ENCODE results near the gene RETREG3. TPM values are rescaled to one million over a fixed set of nuclear protein-coding genes. Genes with fewer than 3 reads are reported as not detected.

Gene RETREG3
- total and polyA plus RNA-seq, 2 of the 13 experiments (the other 11 are each of a cell fraction or from before 2014, with no cell fraction given): 47.0 to 55.8 TPM

GRCh38 chr17:42544874-42545283 is 64.3 kb downstream of the RETREG3 start (continued):
- TF ChIP-seq, protein P1, sequence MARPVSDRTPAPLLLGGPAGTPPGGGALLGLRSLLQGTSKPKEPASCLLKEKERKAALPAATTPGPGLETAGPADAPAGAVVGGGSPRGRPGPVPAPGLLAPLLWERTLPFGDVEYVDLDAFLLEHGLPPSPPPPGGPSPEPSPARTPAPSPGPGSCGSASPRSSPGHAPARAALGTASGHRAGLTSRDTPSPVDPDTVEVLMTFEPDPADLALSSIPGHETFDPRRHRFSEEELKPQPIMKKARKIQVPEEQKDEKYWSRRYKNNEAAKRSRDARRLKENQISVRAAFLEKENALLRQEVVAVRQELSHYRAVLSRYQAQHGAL (CRISPR knock-in tag; IDR thresholded peaks at IDR 0.05; ENCODE audit: not compliant biosample characterization): no peak
- peak; percentile 50; the same call in 1 of the 2 replicates for TF ChIP-seq KDM6A (CRISPR knock-in tag; IDR thresholded peaks at IDR 0.05; ENCODE audit: low read depth)
- TF ChIP-seq HOXA3 (CRISPR knock-in tag; IDR thresholded peaks at IDR 0.05): peak; percentile 44; the same call in 1 of the 2 replicates
- TF ChIP-seq RXRB (CRISPR knock-in tag; IDR thresholded peaks at IDR 0.05; ENCODE audit: borderline replicate concordance): peak; percentile 61; the same call in 1 of the 2 replicates
- TF ChIP-seq NR2F6 (IDR thresholded peaks at IDR 0.05): no peak; the same call in 1 of the 2 replicates
- TF ChIP-seq NR2F6 (CRISPR knock-in tag; IDR thresholded peaks at IDR 0.05): peak; percentile 82
- TF ChIP-seq ZFY (CRISPR knock-in tag; IDR thresholded peaks at IDR 0.05): peak; percentile 50; the same call in 1 of the 2 replicates
- no peak for TF ChIP-seq MYNN (CRISPR knock-in tag; IDR thresholded peaks at IDR 0.05; ENCODE audit: low read depth)
- TF ChIP-seq E2F2 (CRISPR knock-in tag; IDR thresholded peaks at IDR 0.05; ENCODE audit: borderline replicate concordance): 0 out of 2 replicates have a peak, but pooled peaks have one; percentile 6
- TF ChIP-seq ZNF710 (CRISPR knock-in tag; IDR thresholded peaks at IDR 0.05; ENCODE audit: borderline replicate concordance): peak; percentile 45; the same call in 1 of the 2 replicates
- TF ChIP-seq RBM39 (IDR thresholded peaks at IDR 0.05; ENCODE audit: low read depth, low read length, poor library complexity, severe bottlenecking): no peak
- no peak for TF ChIP-seq EEA1 (CRISPR knock-in tag; IDR thresholded peaks at IDR 0.05; ENCODE audit: borderline replicate concordance)
- TF ChIP-seq PATZ1 (CRISPR knock-in tag; IDR thresholded peaks at IDR 0.05): 0 out of 2 replicates have a peak, but pooled peaks have one; percentile 7
- TF ChIP-seq GFI1 (CRISPR knock-in tag; IDR thresholded peaks at IDR 0.05; ENCODE audit: borderline replicate concordance): no peak
- TF ChIP-seq ESRRA (CRISPR knock-in tag; IDR thresholded peaks at IDR 0.05; ENCODE audit: low read depth): peak; percentile 62
- 0 out of 2 replicates have a peak, but pooled peaks have one; percentile 41 for TF ChIP-seq CCDC6 (CRISPR knock-in tag; IDR thresholded peaks at IDR 0.05)
- TF ChIP-seq ZNF264 (CRISPR knock-in tag; IDR thresholded peaks at IDR 0.05): peak; percentile 26; the same call in 1 of the 2 replicates
- TF ChIP-seq KDM2A (CRISPR knock-in tag; IDR thresholded peaks at IDR 0.05; ENCODE audit: borderline replicate concordance, low read depth): no peak
- TF ChIP-seq ZNF460 (CRISPR knock-in tag; IDR thresholded peaks at IDR 0.05; ENCODE audit: borderline replicate concordance): no peak
- TF ChIP-seq ZFP36L1 (CRISPR knock-in tag; IDR thresholded peaks at IDR 0.05): peak; percentile 69; the same call in 1 of the 2 replicates
- no peak for TF ChIP-seq ZNF670 (CRISPR knock-in tag; IDR thresholded peaks at IDR 0.05; ENCODE audit: borderline replicate concordance)
- no peak for TF ChIP-seq PAX8 (CRISPR knock-in tag; IDR thresholded peaks at IDR 0.05; ENCODE audit: borderline replicate concordance)
- TF ChIP-seq SPEN (CRISPR knock-in tag; IDR thresholded peaks at IDR 0.05; ENCODE audit: low read depth): no peak

Measured in HepG2 (cell line).